ENCODE data around the gene PTGIR. TPM values are rescaled to one million over a fixed set of nuclear protein-coding genes. Genes with fewer than 3 reads are reported as not detected.

PTGIR gene
- total RNA-seq, 2 donors from 2014 or later = 0.82 TPM

- Histone ChIP-seq H3K4me1 (no peaks in the 10 kb centered on the region), H3K27me3 (no peaks in the 10 kb centered on the region), H3K36me3 (no peaks in the 10 kb centered on the region), H3K27ac (no peak overlapping the region), H3K4me3 (no peak overlapping the region), H3K9ac (ENCODE audit: low read depth in 2 of 2, low read length in 2 of 2) (no peak overlapping the region), H3K9me3 (no peaks in the 10 kb centered on the region)
- intact Hi-C loops (cut with DNase I) = no loop called here
- TF ChIP-seq CTCF (IDR thresholded peaks at IDR 0.05) = peak; percentile 53
- no peak for DNase-seq
These were observed 45.5 kb downstream of the PTGIR start for GRCh38 chr19:46579361-46579879.

- TF ChIP-seq CTCF (IDR thresholded peaks at IDR 0.05) = no peak
- Histone ChIP-seq H3K4me1 (no peaks in the 10 kb centered on the region), H3K4me3 (no peak overlapping the region), H3K27me3 (no peaks in the 10 kb centered on the region), H3K27ac (no peak overlapping the region), H3K9me3 (no peaks in the 10 kb centered on the region), H3K36me3 (no peaks in the 10 kb centered on the region), H3K9ac (ENCODE audit: low read depth in 2 of 2, low read length in 2 of 2) (no peak overlapping the region)
- intact Hi-C loops (cut with DNase I) = no loop called here
- DNase-seq = no peak
These were observed 46.4 kb downstream of the PTGIR start for GRCh38 chr19:46578450-46578849.

GRCh38 chr19:46574533-46574932, 50.4 kb downstream of the PTGIR start:
- no peak overlapping the region for H3K4me3 ChIP-seq
- TF ChIP-seq CTCF (IDR thresholded peaks at IDR 0.05) = no peak
- H3K9ac ChIP-seq (ENCODE audit: low read depth in 2 of 2, low read length in 2 of 2) = no peak overlapping the region
- DNase-seq = no peak
- no peaks in the 10 kb centered on the region for H3K4me1 ChIP-seq
- H3K9me3 ChIP-seq = no peaks in the 10 kb centered on the region
- H3K27ac ChIP-seq = no peak overlapping the region
- intact Hi-C loops (cut with DNase I) = no loop called here
- no peaks in the 10 kb centered on the region for H3K36me3 ChIP-seq
- no peaks in the 10 kb centered on the region for H3K27me3 ChIP-seq

- Histone ChIP-seq H3K36me3 (no peaks in the 10 kb centered on the region), H3K4me3 (no peak overlapping the region), H3K27me3 (no peaks in the 10 kb centered on the region), H3K4me1 (no peaks in the 10 kb centered on the region), H3K9ac (ENCODE audit: low read depth in 2 of 2, low read length in 2 of 2) (no peak overlapping the region), H3K9me3 (no peaks in the 10 kb centered on the region), H3K27ac (no peak overlapping the region)
- no peak for DNase-seq
- intact Hi-C loops (cut with DNase I) = no loop called here
- TF ChIP-seq CTCF (IDR thresholded peaks at IDR 0.05) = no peak
These were observed 51.0 kb downstream of the PTGIR start for GRCh38 chr19:46573679-46574498.

GRCh38 chr19:46571495-46571894, 53.4 kb downstream of the PTGIR start:
- intact Hi-C loops (cut with DNase I) = no loop called here
- no peak overlapping the region for H3K27ac ChIP-seq
- no peaks in the 10 kb centered on the region for H3K4me1 ChIP-seq
- DNase-seq = no peak
- no peak for TF ChIP-seq CTCF (IDR thresholded peaks at IDR 0.05)
- no peaks in the 10 kb centered on the region for H3K36me3 ChIP-seq
- no peaks in the 10 kb centered on the region for H3K9me3 ChIP-seq
- H3K27me3 ChIP-seq = no peaks in the 10 kb centered on the region
- H3K9ac ChIP-seq (ENCODE audit: low read depth in 2 of 2, low read length in 2 of 2) = no peak overlapping the region
- no peak overlapping the region for H3K4me3 ChIP-seq

Other genes with a start within 250 kb of the PTGIR start
- gene CCDC8, start 211.5 kb downstream of the PTGIR start, total RNA-seq = 1 to 10 TPM in 1 of 2 donors, under 1 TPM in 1; 0.99 to 1.1 TPM
- gene PNMA8C, start 196.2 kb downstream of the PTGIR start, total RNA-seq = under 1 TPM in 1 of 2 donors, not detected in 1; 0.08 TPM
- 1 to 10 TPM in 1 of 2 donors, under 1 TPM in 1; 0.35 to 1.2 TPM for gene PNMA8A, start 153.5 kb downstream of the PTGIR start, total RNA-seq
- gene PNMA8B, start 129.2 kb downstream of the PTGIR start, total RNA-seq = under 1 TPM; 0.27 to 0.29 TPM
- gene CALM3, start 23.8 kb downstream of the PTGIR start, total RNA-seq = 100 to 1,000 TPM; 309 to 444 TPM
- not detected for gene GNG8, start 11.1 kb upstream of the PTGIR start, total RNA-seq
- 1 to 10 TPM; 1.6 to 5.3 TPM for gene DACT3, start 36.1 kb upstream of the PTGIR start, total RNA-seq
- gene PRKD2, start 92.0 kb upstream of the PTGIR start, total RNA-seq = 10 to 100 TPM; 60.9 to 61.8 TPM
- 10 to 100 TPM in 1 of 2 donors, 1 to 10 TPM in 1; 8.4 to 10.4 TPM for gene FKRP, start 121.0 kb upstream of the PTGIR start, total RNA-seq
- 10 to 100 TPM; 56.5 to 90.0 TPM for gene STRN4, start 121.4 kb upstream of the PTGIR start, total RNA-seq
- gene SLC1A5, start 163.5 kb upstream of the PTGIR start, total RNA-seq = 100 to 1,000 TPM in 1 of 2 donors, 10 to 100 TPM in 1; 84.3 to 169 TPM
- gene AP2S1, start 225.8 kb upstream of the PTGIR start, total RNA-seq = 100 to 1,000 TPM; 132 to 208 TPM
- 10 to 100 TPM; 45.1 to 61.3 TPM for gene ARHGAP35, start 235.9 kb upstream of the PTGIR start, total RNA-seq